Calu3 (cell line): Measurements from ENCODE around the gene HAGHL. TPM values are rescaled to one million over a fixed set of nuclear protein-coding genes. Genes with fewer than 3 reads are reported as not detected.

Experiments
- BruUV-seq: library from RNA; stranded (reverse); fragments of 400-500 nt; replicated peaks from 2 replicates; lab custom pipeline; 2021; lab: Mats Ljungman, UMichigan
- CTCF ChIA-PET: fragments of 300-600 bp; sonication (Branson Sonifier 250); formaldehyde crosslinking; loops from one replicate; lab custom pipeline; 2022; ENCODE audit warnings: antibody characterized with exemption; lab: Charles Lee
- DNase-seq: peaks from one replicate; pipeline ENCODE4 v3.0.0; 2022
- H3K27ac Mint-ChIP-seq: one replicate; pipeline ENCODE4 v1.8.0; 2022; ENCODE audit warnings: mixed read lengths; ENCODE audit not compliant: unreplicated experiment
- H3K27me3 Mint-ChIP-seq: one replicate; pipeline ENCODE4 v1.8.0; 2022; ENCODE audit warnings: mixed read lengths; ENCODE audit not compliant: unreplicated experiment
- H3K36me3 Mint-ChIP-seq: one replicate; pipeline ENCODE4 v1.8.0; 2022; ENCODE audit warnings: mild to moderate bottlenecking, moderate library complexity, mixed read lengths; ENCODE audit not compliant: insufficient read depth, unreplicated experiment
- H3K4me1 Mint-ChIP-seq: one replicate; pipeline ENCODE4 v1.8.0; 2022; ENCODE audit warnings: mild to moderate bottlenecking, low read depth, mixed read lengths; ENCODE audit not compliant: unreplicated experiment
- H3K4me3 Mint-ChIP-seq: one replicate; pipeline ENCODE4 v1.8.0; 2022; ENCODE audit warnings: mild to moderate bottlenecking, low read depth, moderate library complexity, mixed read lengths; ENCODE audit not compliant: unreplicated experiment
- H3K9me3 Mint-ChIP-seq: one replicate; pipeline ENCODE4 v1.8.0; 2022; ENCODE audit warnings: low read depth, mixed read lengths; ENCODE audit not compliant: unreplicated experiment
- CTCF ChIP-seq: fragments of 200-600 bp; IDR thresholded peaks from one replicate; pipeline ENCODE4 v1.8.0; 2022; ENCODE audit warnings: antibody characterized with exemption; ENCODE audit not compliant: unreplicated experiment
- intact Hi-C: fragments of 100-400 bp; cut with micrococcal nuclease; formaldehyde crosslinking; loops from one replicate; pipeline ENCODE4 v1.10.0; 2022; ENCODE audit not compliant: unreplicated experiment
- total RNA-seq: library from RNA; stranded (reverse); gene quantifications from 2 replicates; pipeline ENCODE4 v1.2.3, GENCODE V29; 2022

HAGHL gene
- total RNA-seq, 1 experiment from 2014 or later = 11.7 TPM

- CTCF ChIA-PET = no interaction called here
- peaks cover 4% of the 10 kb centered on the region for H3K36me3 Mint-ChIP-seq
- H3K27me3 Mint-ChIP-seq = peaks cover 19% of the 10 kb centered on the region
- intact Hi-C loops = no loop called here
- no peaks in the 10 kb centered on the region for H3K9me3 Mint-ChIP-seq
- no peaks in the 10 kb centered on the region for H3K4me1 Mint-ChIP-seq
- no peak for DNase-seq
- no peak for TF ChIP-seq CTCF
- BruUV-seq = no TSS peak
- H3K4me3 Mint-ChIP-seq = no peak overlapping the region
- no peak overlapping the region for H3K27ac Mint-ChIP-seq
Measured at GRCh38 chr16:769184-769784, 42.4 kb downstream of the HAGHL start.

GRCh38 chr16:769934-770333 lies 43.0 kb downstream of the HAGHL start:
- Mint-ChIP-seq H3K27me3 (peaks cover 21% of the 10 kb centered on the region), H3K9me3 (no peaks in the 10 kb centered on the region), H3K4me3 (no peak overlapping the region), H3K27ac (no peak overlapping the region), H3K4me1 (no peaks in the 10 kb centered on the region), H3K36me3 (peaks cover 4% of the 10 kb centered on the region)
- intact Hi-C loops = no loop called here
- no peak for DNase-seq
- TF ChIP-seq CTCF = no peak
- BruUV-seq = no TSS peak
- CTCF ChIA-PET = no interaction called here

- Mint-ChIP-seq H3K9me3 (no peaks in the 10 kb centered on the region), H3K27me3 (peaks cover 23% of the 10 kb centered on the region), H3K4me1 (no peaks in the 10 kb centered on the region), H3K4me3 (no peak overlapping the region), H3K36me3 (peaks cover 4% of the 10 kb centered on the region), H3K27ac (no peak overlapping the region)
- CTCF ChIA-PET = no interaction called here
- no peak for DNase-seq
- no peak for TF ChIP-seq CTCF
- no TSS peak for BruUV-seq
- intact Hi-C loops = no loop called here
Measured at GRCh38 chr16:770411-770810, 43.5 kb downstream of the HAGHL start.

GRCh38 chr16:772959-773358 lies 46.1 kb downstream of the HAGHL start:
- H3K9me3 Mint-ChIP-seq = no peaks in the 10 kb centered on the region
- H3K36me3 Mint-ChIP-seq = peaks cover 4% of the 10 kb centered on the region
- peaks cover 38% of the 10 kb centered on the region for H3K27me3 Mint-ChIP-seq
- TF ChIP-seq CTCF = no peak
- CTCF ChIA-PET = interaction anchor here (0.7 kb wide), 3 partner anchors 12 to 429 kb away, joined by 4 to 5 read pairs (median 5); no protein-coding TSS in a partner anchor
- peaks cover 6% of the 10 kb centered on the region for H3K4me1 Mint-ChIP-seq
- no peak for DNase-seq
- no peak overlapping the region for H3K4me3 Mint-ChIP-seq
- intact Hi-C loops = no loop called here
- H3K27ac Mint-ChIP-seq = no peak overlapping the region
- BruUV-seq = no TSS peak
